MM.1S (cell line): ENCODE results near the gene MST1R.

Source experiments
- DNase-seq: peaks from one replicate; pipeline ENCODE4 v3.0.0-alpha.2; 2015
- H2AFZ ChIP-seq: fragments of 300-600 bp; sonication (generic); 2 replicates; pipeline ENCODE4 v1.6.0; 2016; ENCODE audit warnings: antibody characterized with exemption, low read length
- H3F3A ChIP-seq: fragments of 300-600 bp; sonication (generic); 2 replicates; pipeline ENCODE4 v1.6.1; 2016; ENCODE audit warnings: mild to moderate bottlenecking, antibody characterized with exemption, low read length, moderate library complexity, mixed read lengths; ENCODE audit not compliant: insufficient read depth
- H3K27ac ChIP-seq: fragments of 300-600 bp; sonication (generic); 2 replicates; pipeline ENCODE4 v1.5.1; 2016; ENCODE audit warnings: mild to moderate bottlenecking, low read length
- H3K27me3 ChIP-seq: fragments of 300-600 bp; sonication (generic); replicated peaks from 2 replicates; pipeline ENCODE4 v1.6.0; 2016; ENCODE audit warnings: low read length; ENCODE audit not compliant: insufficient read depth
- H3K36me3 ChIP-seq: fragments of 300-600 bp; sonication (generic); replicated peaks from 2 replicates; pipeline ENCODE4 v1.6.1; 2016; ENCODE audit warnings: mild to moderate bottlenecking, low read length, mixed read lengths; ENCODE audit not compliant: insufficient read depth
- H3K4me1 ChIP-seq: fragments of 300-600 bp; sonication (generic); 2 replicates; pipeline ENCODE4 v1.6.1; 2016; ENCODE audit warnings: low read length, mixed read lengths
- H3K4me2 ChIP-seq: fragments of 300-600 bp; sonication (generic); 2 replicates; pipeline ENCODE4 v1.6.0; 2016; ENCODE audit warnings: low read depth, low read length
- H3K4me3 ChIP-seq: fragments of 300-600 bp; sonication (generic); 2 replicates; pipeline ENCODE4 v1.5.1; 2016; ENCODE audit warnings: low read length, mixed read lengths
- H3K79me2 ChIP-seq: fragments of 300-600 bp; sonication (generic); 2 replicates; pipeline ENCODE4 v1.6.1; 2016; ENCODE audit warnings: mixed run types, low read length, mixed read lengths
- H3K9ac ChIP-seq: fragments of 300-600 bp; sonication (generic); 2 replicates; pipeline ENCODE4 v1.6.1; 2016; ENCODE audit warnings: low read length, mixed read lengths
- H3K9me2 ChIP-seq: fragments of 300-600 bp; sonication (generic); replicated peaks from 2 replicates; pipeline ENCODE4 v1.6.1; 2016; ENCODE audit warnings: mild to moderate bottlenecking, low read length, mixed read lengths; ENCODE audit not compliant: insufficient read depth
- H3K9me3 ChIP-seq: fragments of 300-600 bp; sonication (generic); replicated peaks from 2 replicates; pipeline ENCODE4 v1.6.1; 2016; ENCODE audit warnings: mild to moderate bottlenecking, low read length, mixed read lengths; ENCODE audit not compliant: insufficient read depth
- H4K20me1 ChIP-seq: fragments of 300-600 bp; sonication (generic); 2 replicates; pipeline ENCODE4 v1.6.1; 2016; ENCODE audit warnings: mild to moderate bottlenecking, low read length, moderate library complexity, mixed read lengths; ENCODE audit not compliant: insufficient read depth
- EZH2 ChIP-seq: fragments of 300-600 bp; sonication (generic); optimal IDR thresholded peaks from 2 replicates; pipeline ENCODE3; 2017; ENCODE audit warnings: low read depth, mild to moderate bottlenecking, antibody characterized with exemption, low read length, mixed read lengths
- TF ChIP-seq, protein P1 (sequence below): fragments of 300-600 bp; sonication (generic); IDR thresholded peaks from 2 replicates; pipeline ENCODE4 v1.5.1; 2016; ENCODE audit warnings: antibody characterized with exemption, low read length, mixed read lengths

MST1R gene

GRCh38 chr3:49839193-49839809 lies 64.4 kb downstream of the MST1R start:
- Histone ChIP-seq H3K4me1 (no peaks in the 10 kb centered on the region), H3K27me3 (no peaks in the 10 kb centered on the region), H3K4me3 (no peak overlapping the region), H3K9me3 (no peaks in the 10 kb centered on the region), H3K27ac (no peak overlapping the region), H3F3A (no peaks in the 10 kb centered on the region), H3K79me2 (no peaks in the 10 kb centered on the region), H3K9ac (no peak overlapping the region), H2AFZ (no peak overlapping the region), H3K36me3 (no peaks in the 10 kb centered on the region), H3K9me2 (no peaks in the 10 kb centered on the region), H3K4me2 (no peak overlapping the region), H4K20me1 (no peaks in the 10 kb centered on the region; the same call in 1 of the 2 replicates)
- TF ChIP-seq, protein P1, sequence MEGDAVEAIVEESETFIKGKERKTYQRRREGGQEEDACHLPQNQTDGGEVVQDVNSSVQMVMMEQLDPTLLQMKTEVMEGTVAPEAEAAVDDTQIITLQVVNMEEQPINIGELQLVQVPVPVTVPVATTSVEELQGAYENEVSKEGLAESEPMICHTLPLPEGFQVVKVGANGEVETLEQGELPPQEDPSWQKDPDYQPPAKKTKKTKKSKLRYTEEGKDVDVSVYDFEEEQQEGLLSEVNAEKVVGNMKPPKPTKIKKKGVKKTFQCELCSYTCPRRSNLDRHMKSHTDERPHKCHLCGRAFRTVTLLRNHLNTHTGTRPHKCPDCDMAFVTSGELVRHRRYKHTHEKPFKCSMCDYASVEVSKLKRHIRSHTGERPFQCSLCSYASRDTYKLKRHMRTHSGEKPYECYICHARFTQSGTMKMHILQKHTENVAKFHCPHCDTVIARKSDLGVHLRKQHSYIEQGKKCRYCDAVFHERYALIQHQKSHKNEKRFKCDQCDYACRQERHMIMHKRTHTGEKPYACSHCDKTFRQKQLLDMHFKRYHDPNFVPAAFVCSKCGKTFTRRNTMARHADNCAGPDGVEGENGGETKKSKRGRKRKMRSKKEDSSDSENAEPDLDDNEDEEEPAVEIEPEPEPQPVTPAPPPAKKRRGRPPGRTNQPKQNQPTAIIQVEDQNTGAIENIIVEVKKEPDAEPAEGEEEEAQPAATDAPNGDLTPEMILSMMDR = peak; percentile 86
- TF ChIP-seq EZH2 = no peak
- DNase-seq = peak; percentile 74
